Transverse colon (tissue), 3 donors: Measurements from ENCODE around the gene ZIC4.

Experiments used
- CTCF ChIP-seq, 5 experiments: fragments of 200-600 bp in 3 of 5; fragments of 450-650 bp in 2 of 5; sonication (generic) in 3 of 5; IDR thresholded peaks; 1 replicate in 2 of 5; 2 replicates in 3 of 5; pipeline ENCODE4 v1.5.1; 2016 to 2017; ENCODE audit warnings: antibody characterized with exemption in 5 of 5, inconsistent platforms in 3 of 5, mild to moderate bottlenecking in 2 of 5, moderate library complexity in 1 of 5
- EP300 ChIP-seq: sonication (generic); formaldehyde crosslinking; IDR thresholded peaks from one replicate; pipeline ENCODE4 v1.6.1; 2017; ENCODE audit warnings: antibody characterized with exemption, low read depth
- POLR2A ChIP-seq: fragments of 450-650 bp; IDR thresholded peaks from one replicate; pipeline ENCODE4 v1.6.1; 2016; ENCODE audit warnings: antibody characterized with exemption, mild to moderate bottlenecking, moderate library complexity

GRCh38 chr3:147397875-147398812 is 8.2 kb downstream of the ZIC4 start:
- no peak for TF ChIP-seq CTCF (IDR thresholded peaks at IDR 0.05)
- TF ChIP-seq EP300: no peak
- TF ChIP-seq POLR2A: no peak
